A673 (cell line): Measurements from ENCODE around the gene HCK. TPM values are rescaled to one million over a fixed set of nuclear protein-coding genes. Genes with fewer than 3 reads are reported as not detected.
A peak's percentile ranks its signal among the peaks of the same experiment; 100 is the strongest.

Experiments used
- BruUV-seq: library from RNA; stranded (reverse); fragments of 400-500 nt; replicated peaks from 2 replicates; lab custom pipeline; 2021; lab: Mats Ljungman, UMichigan
- CTCF ChIA-PET: fragments of 300-600 bp; sonication (Branson Sonifier 250); formaldehyde crosslinking; loops from one replicate; lab custom pipeline; 2022; ENCODE audit warnings: antibody characterized with exemption; lab: Charles Lee
- POLR2A ChIA-PET: fragments of 300-600 bp; sonication (Branson Sonifier 250); formaldehyde crosslinking; loops from one replicate; lab custom pipeline; 2022; ENCODE audit warnings: antibody characterized with exemption; ENCODE audit not compliant: low non-redundant PET; lab: Charles Lee
- DNase-seq: peaks from one replicate; pipeline ENCODE4 v3.0.0-alpha.2; 2015; ENCODE audit warnings: low spot score
- H3K27ac ChIP-seq: fragments of 200-600 bp; sonication (generic); 2 replicates; pipeline ENCODE4 v1.5.1; 2016; ENCODE audit warnings: mixed run types, low read depth, mild to moderate bottlenecking, mixed read lengths, antibody characterized with exemption, low read length; ENCODE audit not compliant: poor library complexity, severe bottlenecking
- H3K27me3 ChIP-seq: fragments of 200-600 bp; sonication (generic); replicated peaks from 2 replicates; pipeline ENCODE4 v1.6.1; 2017; ENCODE audit warnings: mixed run types, low read depth, mild to moderate bottlenecking, mixed read lengths, antibody characterized with exemption, low read length; ENCODE audit not compliant: insufficient read depth, poor library complexity
- H3K36me3 ChIP-seq: fragments of 200-600 bp; sonication (generic); 2 replicates; pipeline ENCODE4 v1.6.1; 2016; ENCODE audit warnings: mixed run types, mild to moderate bottlenecking, mixed read lengths, antibody characterized with exemption, low read length; ENCODE audit not compliant: insufficient read depth, poor library complexity, severe bottlenecking
- H3K4me1 ChIP-seq: fragments of 200-600 bp; sonication (generic); 2 replicates; pipeline ENCODE4 v1.6.1; 2017; ENCODE audit warnings: mixed run types, mild to moderate bottlenecking, mixed read lengths, antibody characterized with exemption, low read length; ENCODE audit not compliant: insufficient read depth, poor library complexity, severe bottlenecking
- H3K4me3 ChIP-seq: fragments of 200-600 bp; sonication (generic); 2 replicates; pipeline ENCODE4 v1.5.1; 2016; ENCODE audit warnings: low read depth, mixed run types, mild to moderate bottlenecking, mixed read lengths, low read length; ENCODE audit not compliant: poor library complexity, severe bottlenecking
- H3K9me3 ChIP-seq: fragments of 200-600 bp; sonication (generic); 2 replicates; pipeline ENCODE4 v1.6.1; 2016; ENCODE audit warnings: mixed run types, low read depth, mild to moderate bottlenecking, mixed read lengths, antibody characterized with exemption, low read length; ENCODE audit not compliant: poor library complexity, severe bottlenecking
- EZH2 ChIP-seq: fragments of 200-600 bp; sonication (generic); IDR thresholded peaks from 2 replicates; pipeline ENCODE4 v1.6.1; 2017; ENCODE audit warnings: borderline replicate concordance, low read depth, mild to moderate bottlenecking, mixed read lengths, antibody characterized with exemption, low read length; ENCODE audit not compliant: poor library complexity, severe bottlenecking
- intact Hi-C: fragments of 100-400 bp; cut with micrococcal nuclease; formaldehyde crosslinking; loops from one replicate; pipeline ENCODE4 v1.10.0; 2022; ENCODE audit not compliant: unreplicated experiment
- total RNA-seq: library from RNA; stranded (reverse); gene quantifications from 2 replicates; pipeline ENCODE4 v1.2.3, GENCODE V29; 2021
- TF ChIP-seq, protein P1 (sequence below): fragments of 300-800, 200-600 bp; sonication (generic); conservative IDR thresholded peaks from 2 replicates; pipeline ENCODE4 v1.5.1; 2017; ENCODE audit warnings: low read depth, mild to moderate bottlenecking, antibody characterized with exemption, low read length, moderate library complexity, mixed read lengths

HCK gene
- total RNA-seq, 1 experiment from 2014 or later: not detected

DNA sequence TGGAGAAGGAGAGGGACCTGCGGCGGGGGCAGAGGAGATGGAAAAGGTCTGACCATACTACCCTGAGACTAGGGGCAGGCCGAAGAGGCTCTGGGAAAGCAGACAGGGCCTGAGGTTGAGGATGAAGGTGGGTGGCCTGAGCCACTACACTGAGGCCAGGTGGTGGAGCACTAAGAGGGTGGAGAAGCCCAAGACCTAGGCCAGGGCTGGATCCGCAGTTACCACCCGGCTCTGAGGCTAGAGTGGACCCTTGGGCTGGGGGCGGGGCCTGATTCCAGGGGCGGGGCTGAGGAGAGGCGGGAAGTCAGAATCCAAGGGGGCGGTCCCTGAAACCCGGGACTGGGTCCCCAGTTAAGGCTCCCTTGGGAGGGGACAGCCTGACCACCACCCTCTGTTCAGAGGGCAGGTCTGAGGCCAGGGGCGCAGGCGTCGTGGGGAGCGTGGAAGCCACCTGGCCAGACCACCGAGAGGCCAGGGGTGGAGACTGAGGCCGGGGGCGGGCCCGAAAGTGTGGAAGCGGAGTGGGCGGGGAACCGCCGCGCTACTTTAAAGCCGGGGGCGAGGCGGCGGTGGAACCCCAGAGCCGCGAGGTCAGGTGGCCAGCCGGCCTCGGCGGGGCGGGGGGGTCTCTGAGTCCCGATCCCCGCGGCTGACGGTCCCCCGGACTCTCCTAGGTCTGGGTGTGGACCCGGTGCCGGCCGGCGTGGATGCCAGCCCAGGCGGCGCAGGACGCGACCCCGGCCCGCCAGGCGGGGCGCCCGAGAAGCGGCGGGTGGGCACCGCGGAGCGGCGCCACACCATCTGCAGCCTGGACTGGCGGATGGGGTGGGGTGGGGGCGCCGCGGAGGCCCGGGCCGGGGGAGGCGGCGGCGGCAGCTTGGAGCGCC is 33.5 kb upstream of the HCK start:
- Histone ChIP-seq H3K27ac (no peak overlapping the region), H3K27me3 (peaks cover 45% of the 10 kb centered on the region), H3K4me1 (peaks cover 5% of the 10 kb centered on the region), H3K9me3 (no peaks in the 10 kb centered on the region), H3K36me3 (no peaks in the 10 kb centered on the region), H3K4me3 (peak overlapping the region; percentile 49)
- intact Hi-C loops: loop anchor here (5.0 kb wide), 1 partner anchor 56 kb away; no protein-coding TSS in a partner anchor
- peak; percentile 49 for DNase-seq
- ChIA-PET CTCF (interaction anchor here (1.2 kb wide), 1 partner anchor 12 kb away, joined by 3 read pairs; no protein-coding TSS in a partner anchor), POLR2A (no interaction called here)
- BruUV-seq: no TSS peak
- TF ChIP-seq, protein P1, sequence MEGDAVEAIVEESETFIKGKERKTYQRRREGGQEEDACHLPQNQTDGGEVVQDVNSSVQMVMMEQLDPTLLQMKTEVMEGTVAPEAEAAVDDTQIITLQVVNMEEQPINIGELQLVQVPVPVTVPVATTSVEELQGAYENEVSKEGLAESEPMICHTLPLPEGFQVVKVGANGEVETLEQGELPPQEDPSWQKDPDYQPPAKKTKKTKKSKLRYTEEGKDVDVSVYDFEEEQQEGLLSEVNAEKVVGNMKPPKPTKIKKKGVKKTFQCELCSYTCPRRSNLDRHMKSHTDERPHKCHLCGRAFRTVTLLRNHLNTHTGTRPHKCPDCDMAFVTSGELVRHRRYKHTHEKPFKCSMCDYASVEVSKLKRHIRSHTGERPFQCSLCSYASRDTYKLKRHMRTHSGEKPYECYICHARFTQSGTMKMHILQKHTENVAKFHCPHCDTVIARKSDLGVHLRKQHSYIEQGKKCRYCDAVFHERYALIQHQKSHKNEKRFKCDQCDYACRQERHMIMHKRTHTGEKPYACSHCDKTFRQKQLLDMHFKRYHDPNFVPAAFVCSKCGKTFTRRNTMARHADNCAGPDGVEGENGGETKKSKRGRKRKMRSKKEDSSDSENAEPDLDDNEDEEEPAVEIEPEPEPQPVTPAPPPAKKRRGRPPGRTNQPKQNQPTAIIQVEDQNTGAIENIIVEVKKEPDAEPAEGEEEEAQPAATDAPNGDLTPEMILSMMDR: peak; percentile 11; the same call in 1 of the 2 replicates
- no peak for TF ChIP-seq EZH2

DNA sequence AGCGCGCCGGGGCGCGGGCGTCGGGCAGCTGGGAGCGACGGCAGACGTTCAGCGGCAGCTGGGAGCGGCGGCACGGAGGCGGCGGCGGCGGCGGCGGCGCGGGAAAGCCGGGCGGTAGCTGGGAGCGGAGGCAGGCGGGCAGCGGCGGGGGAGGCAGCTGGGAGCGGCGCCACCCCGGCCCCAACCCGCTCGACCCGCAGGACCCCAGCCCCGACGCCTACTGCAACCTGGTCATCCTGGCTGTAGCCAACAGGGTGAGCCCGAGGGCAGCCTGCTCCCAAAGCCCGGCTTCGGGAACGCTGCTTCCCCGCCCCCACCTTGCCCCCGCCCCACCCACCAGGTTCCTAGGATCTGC is 32.9 kb upstream of the HCK start:
- CTCF ChIA-PET: interaction anchor here (1.0 to 1.2 kb wide), 2 partner anchors 12 to 16 kb away, joined by 3 read pairs; no protein-coding TSS in a partner anchor
- POLR2A ChIA-PET: no interaction called here
- Histone ChIP-seq H3K4me1 (peaks cover 5% of the 10 kb centered on the region), H3K4me3 (peak overlapping the region; percentile 49), H3K27me3 (peaks cover 45% of the 10 kb centered on the region), H3K27ac (no peak overlapping the region), H3K9me3 (no peaks in the 10 kb centered on the region), H3K36me3 (no peaks in the 10 kb centered on the region)
- no TSS peak for BruUV-seq
- intact Hi-C loops: loop anchor here (5.0 kb wide), 1 partner anchor 57 kb away; no protein-coding TSS in a partner anchor
- DNase-seq: no peak
- TF ChIP-seq, protein P1: no peak
- TF ChIP-seq EZH2: no peak

DNA sequence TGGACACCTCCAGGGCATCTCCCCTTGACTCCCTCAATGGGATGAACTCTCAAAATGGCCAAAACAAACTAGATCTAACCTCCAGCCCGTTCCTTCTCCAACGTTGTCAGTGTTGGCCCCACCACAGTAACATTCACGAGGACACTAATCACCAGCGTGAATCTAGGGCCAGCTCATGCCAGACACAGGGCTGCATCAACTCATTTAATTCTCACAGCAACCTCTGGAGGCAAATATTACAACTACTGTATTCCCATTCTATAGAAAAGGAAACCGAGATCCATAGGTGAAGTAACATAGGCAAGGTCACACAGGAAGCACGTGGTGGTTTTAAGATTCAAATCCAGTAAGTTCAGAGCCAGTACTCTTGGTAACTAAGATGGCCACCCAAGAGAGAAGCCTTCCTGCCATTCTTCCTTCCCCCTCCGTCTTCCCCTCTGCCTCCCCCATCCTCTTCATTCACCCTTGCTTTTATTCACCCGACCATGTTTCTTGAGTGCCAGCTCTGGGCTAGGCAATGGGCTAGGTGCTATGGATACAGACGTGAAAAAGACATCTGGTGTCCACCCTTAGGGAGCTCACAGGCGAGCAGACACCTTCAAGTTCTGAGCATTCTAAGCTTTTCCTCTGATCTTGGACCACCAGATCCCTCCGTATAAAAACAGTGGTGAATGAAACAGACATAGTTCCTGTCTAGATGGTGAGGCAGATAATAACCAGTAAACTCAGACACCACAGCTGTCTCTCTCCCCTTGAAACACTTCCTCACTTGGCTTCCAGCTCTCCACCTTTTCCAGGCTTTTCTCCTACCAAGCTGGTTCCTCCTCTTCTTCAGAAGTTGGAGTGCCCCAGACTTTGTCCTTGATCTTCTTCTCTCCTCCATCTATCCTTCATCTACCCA is 32.2 kb upstream of the HCK start:
- Histone ChIP-seq H3K36me3 (no peaks in the 10 kb centered on the region), H3K4me3 (peak overlapping the region; percentile 49), H3K9me3 (no peaks in the 10 kb centered on the region), H3K27me3 (peaks cover 45% of the 10 kb centered on the region), H3K27ac (no peak overlapping the region), H3K4me1 (peaks cover 5% of the 10 kb centered on the region)
- POLR2A ChIA-PET: no interaction called here
- intact Hi-C loops: loop anchor here (5.0 kb wide), 1 partner anchor 58 kb away; no protein-coding TSS in a partner anchor
- no TSS peak for BruUV-seq
- DNase-seq: no peak
- TF ChIP-seq, protein P1: no peak
- TF ChIP-seq EZH2: peak; percentile 19
- CTCF ChIA-PET: interaction anchor here (1.0 to 1.2 kb wide), 3 partner anchors 10 to 15 kb away, joined by 3 read pairs; no protein-coding TSS in a partner anchor
